Activated naive CD4-positive, alpha-beta T cell treated with anti-CD3 and anti-CD28 coated beads, Interleukin-2, amount 50 U/mL, for 24 hours (primary cell): ENCODE measurements around the gene MLX.
"Not testable (repeated sequence)": the region's sequence is repeated elsewhere in the genome, so short reads cannot be mapped to it uniquely, and the experiment has no call there.

ENCODE experiments used
- H3K27ac Mint-ChIP-seq: one replicate; pipeline ENCODE4 v1.8.0; 2021; ENCODE audit warnings: mild to moderate bottlenecking, mixed read lengths
- H3K27me3 Mint-ChIP-seq: one replicate; pipeline ENCODE4 v1.8.0; 2021; ENCODE audit warnings: mixed read lengths
- H3K36me3 Mint-ChIP-seq: one replicate; pipeline ENCODE4 v1.8.0; 2021; ENCODE audit warnings: mixed read lengths
- H3K4me1 Mint-ChIP-seq: one replicate; pipeline ENCODE4 v1.8.0; 2021; ENCODE audit warnings: mixed read lengths
- H3K4me3 Mint-ChIP-seq: one replicate; pipeline ENCODE4 v1.8.0; 2021; ENCODE audit warnings: mild to moderate bottlenecking, mixed read lengths
- H3K9me3 Mint-ChIP-seq: one replicate; pipeline ENCODE4 v1.8.0; 2021; ENCODE audit warnings: mixed read lengths

Gene MLX

DNA sequence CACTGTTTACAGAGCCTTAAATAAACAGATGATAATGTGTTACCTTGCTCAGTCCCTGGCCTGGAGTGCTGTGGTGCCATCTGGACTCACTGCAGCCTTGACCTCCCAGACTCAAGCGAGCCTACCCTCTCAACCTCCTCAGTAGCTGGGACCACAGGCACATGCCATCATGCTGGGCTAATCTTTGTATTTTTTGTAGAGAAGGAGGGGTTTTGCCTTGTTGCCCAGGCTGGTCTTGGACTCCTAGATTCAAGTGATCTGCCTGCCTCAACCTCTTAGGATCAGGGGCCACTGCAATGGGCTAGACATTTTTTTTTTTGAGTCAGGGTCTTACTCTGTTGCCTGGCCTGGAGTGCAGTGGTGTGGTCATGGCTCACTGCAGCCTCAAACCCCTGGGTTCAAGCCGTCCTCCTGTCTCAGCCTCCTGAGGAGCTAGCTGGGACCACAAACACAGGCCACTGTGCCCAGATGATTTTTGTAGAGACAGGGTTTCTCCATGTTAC lies 35.9 kb upstream of the MLX start:
- Mint-ChIP-seq H3K27me3 (no peaks in the 10 kb centered on the region), H3K9me3 (no peaks in the 10 kb centered on the region), H3K4me3 (peak overlapping the region; percentile 52)

DNA sequence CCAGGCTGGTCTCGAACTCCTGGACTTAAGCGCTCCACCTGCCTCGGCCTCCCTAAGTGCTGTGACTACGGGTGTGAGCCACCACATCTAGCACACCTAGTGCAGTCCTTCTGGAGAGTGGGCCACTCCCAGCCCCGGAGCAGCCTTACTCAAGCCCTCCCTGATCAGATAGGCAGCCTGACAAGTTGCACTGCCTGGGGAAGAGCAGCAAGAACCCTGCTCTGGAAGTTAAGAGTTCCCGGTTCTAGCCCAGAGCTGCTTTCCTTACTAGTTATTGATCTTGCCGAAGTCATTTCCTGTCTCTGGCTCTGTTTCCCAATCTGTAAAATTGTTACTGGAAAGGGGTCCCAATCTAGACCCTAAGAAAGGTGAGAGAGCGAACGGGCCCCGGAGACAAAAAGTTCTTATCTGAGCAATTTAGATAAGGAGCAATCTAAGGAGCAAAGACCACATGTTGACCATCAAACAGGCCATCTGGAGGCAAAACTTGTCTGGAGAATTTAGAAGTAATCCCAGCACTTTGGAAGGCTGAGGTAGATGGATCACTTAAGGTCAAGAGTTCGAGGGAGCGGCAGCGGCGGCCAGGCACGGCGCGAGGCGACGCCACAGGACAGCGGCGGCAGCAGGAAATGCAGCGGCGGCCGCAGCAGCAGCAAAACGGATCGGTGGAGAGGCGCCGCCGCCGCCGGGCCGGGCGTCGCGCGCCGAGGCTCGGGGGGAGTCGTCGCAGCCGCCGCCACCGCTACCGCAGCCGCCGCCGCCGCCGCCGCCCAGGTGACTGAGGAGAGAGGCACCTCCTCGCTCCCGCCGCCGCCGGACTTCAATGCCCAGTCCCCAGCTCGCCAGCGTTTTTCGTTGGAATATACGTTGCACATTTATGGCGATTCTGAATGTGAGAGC lies 35.2 kb upstream of the MLX start:
- Mint-ChIP-seq H3K9me3 (no peaks in the 10 kb centered on the region), H3K4me3 (peak overlapping the region; percentile 86), H3K36me3 (no peaks in the 10 kb centered on the region), H3K4me1 (peaks cover 51% of the 10 kb centered on the region), H3K27me3 (no peaks in the 10 kb centered on the region), H3K27ac (peak overlapping the region; percentile 18)

More for the DNA sequence above, 35.9 kb upstream of the MLX start:
- Mint-ChIP-seq H3K36me3 (no peaks in the 10 kb centered on the region), H3K27ac (no peak overlapping the region), H3K4me1 (peaks cover 49% of the 10 kb centered on the region)

DNA sequence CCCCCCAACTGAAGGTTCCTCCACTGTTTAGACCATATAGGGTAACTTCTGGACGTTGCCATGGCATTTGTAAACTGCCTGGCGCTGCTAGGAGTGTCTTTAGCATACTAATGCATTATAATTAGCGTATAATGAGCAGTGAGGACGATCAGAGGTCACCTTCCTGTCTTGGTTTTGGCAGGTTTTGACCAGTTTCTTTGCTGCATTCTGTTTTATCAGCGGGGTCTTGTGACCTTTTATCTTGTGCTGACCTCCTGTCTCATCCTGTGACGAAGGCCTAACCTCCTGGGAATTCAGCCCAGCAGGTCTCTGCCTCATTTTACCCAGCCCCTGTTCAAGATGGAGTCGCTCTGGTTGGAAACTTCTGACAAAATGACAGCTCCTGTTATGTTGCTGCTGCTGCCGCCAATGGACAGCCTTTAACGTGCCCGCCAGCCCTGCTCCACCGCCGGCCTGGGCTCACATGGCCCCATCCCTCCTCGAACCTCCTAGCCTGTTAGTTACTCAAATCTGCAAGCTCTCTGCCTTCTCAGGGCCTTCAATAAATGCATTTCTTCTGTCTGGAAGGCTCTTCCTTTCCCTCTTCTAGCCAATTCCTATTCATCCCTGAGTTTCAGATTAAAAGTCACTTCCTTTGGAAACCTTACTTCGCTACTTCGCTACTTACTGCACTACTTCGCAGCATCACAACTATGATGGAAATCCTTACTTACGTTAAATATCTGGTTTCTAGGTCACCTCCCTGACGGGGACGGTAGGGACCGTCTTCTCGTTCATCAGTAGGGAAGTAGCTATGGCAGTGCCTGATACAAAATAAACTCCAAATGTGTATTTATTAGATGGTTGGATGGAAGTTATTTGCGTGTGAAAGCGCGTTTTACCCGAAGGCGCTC lies 31.5 kb upstream of the MLX start:
- peak overlapping the region; percentile 79 for H3K27ac Mint-ChIP-seq
- H3K4me3 Mint-ChIP-seq, result peak overlapping the region; percentile 88
- no peaks in the 10 kb centered on the region for H3K9me3 Mint-ChIP-seq
- H3K27me3 Mint-ChIP-seq, result no peaks in the 10 kb centered on the region
- H3K4me1 Mint-ChIP-seq, result peaks cover 45% of the 10 kb centered on the region
- H3K36me3 Mint-ChIP-seq, result peaks cover 3% of the 10 kb centered on the region

DNA sequence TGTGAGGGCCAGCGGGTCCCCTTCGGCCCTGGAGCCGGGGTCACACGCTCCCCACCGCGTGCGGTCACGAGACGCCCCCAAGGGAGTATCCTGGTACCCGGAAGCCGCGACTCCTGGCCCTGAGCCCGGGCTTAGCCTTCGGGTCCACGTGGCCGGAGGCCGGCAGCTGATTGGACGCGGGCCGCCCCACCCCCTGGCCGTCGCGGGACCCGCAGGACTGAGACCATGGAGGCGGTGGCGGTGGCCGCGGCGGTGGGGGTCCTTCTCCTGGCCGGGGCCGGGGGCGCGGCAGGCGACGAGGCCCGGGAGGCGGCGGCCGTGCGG lies 30.9 kb upstream of the MLX start, which contains the start of gene NAGLU:
NAGLU (plus strand) TSS at position 194 of the 324 bp plus-strand sequence; CDS start at position 226, 32 bp downstream.
- peaks cover 45% of the 10 kb centered on the region for H3K4me1 Mint-ChIP-seq
- H3K9me3 Mint-ChIP-seq, result no peaks in the 10 kb centered on the region
- peak within 1 kb of the TSS; percentile 81 for H3K27ac Mint-ChIP-seq
- peak within 1 kb of the TSS; percentile 88 for H3K4me3 Mint-ChIP-seq
- peaks cover 3% of the 10 kb centered on the region for H3K36me3 Mint-ChIP-seq
- no peaks in the 10 kb centered on the region for H3K27me3 Mint-ChIP-seq

DNA sequence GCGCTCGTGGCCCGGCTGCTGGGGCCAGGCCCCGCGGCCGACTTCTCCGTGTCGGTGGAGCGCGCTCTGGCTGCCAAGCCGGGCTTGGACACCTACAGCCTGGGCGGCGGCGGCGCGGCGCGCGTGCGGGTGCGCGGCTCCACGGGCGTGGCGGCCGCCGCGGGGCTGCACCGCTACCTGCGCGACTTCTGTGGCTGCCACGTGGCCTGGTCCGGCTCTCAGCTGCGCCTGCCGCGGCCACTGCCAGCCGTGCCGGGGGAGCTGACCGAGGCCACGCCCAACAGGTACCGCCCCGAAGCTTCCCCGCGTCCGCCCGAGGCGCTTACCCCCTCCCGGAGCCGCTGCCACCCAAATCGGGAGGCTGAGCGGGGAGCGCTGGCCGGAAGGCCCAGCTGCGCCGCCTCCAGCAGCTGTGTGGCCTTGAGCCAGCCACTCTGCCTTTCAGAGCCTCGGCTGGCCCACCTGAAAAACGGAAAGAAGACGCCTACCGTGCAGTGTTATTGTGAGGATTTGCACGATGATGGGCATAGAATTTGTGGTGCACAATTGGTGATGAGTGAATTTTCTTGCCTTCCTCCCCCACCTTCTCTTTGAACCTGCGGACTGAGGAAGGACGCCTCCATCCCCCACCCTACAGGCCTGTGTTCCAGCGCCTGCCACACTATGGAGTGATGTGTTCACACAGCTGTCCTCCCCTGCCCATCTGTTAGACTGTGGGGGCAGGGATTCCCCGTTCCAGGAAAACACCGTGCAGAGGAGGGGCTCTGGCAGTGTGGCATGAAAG lies 30.3 kb upstream of the MLX start:
- Mint-ChIP-seq H3K4me1 (peaks cover 45% of the 10 kb centered on the region), H3K27ac (peak overlapping the region; percentile 81), H3K27me3 (no peaks in the 10 kb centered on the region), H3K4me3 (peak overlapping the region; percentile 87), H3K9me3 (no peaks in the 10 kb centered on the region), H3K36me3 (peaks cover 3% of the 10 kb centered on the region)

DNA sequence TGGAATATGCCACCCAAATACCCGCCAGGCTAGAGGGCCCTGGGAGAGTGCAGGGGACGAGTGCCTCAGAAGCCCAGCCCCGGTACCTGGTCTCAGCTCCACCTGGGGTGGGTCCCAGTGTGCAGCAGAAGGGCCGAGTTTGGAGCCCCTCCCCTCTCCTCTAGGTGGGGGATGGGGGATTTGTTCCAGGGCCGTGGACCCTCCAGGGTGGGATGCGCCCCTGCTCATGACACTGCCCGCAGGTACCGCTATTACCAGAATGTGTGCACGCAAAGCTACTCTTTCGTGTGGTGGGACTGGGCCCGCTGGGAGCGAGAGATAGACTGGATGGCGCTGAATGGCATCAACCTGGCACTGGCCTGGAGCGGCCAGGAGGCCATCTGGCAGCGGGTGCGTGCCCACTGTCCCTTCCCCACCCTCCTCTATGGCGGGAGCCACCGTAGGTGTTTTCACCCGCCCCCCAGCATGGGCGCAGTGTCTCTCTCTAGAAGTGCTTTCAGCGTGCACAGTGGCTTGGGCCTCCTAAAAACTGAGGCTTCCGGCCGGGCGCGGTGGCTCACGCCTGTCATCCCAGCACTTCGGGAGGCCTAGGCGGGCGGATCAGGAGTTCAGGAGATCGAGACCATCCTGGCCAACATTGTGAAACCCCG lies 29.6 kb upstream of the MLX start:
- H3K36me3 Mint-ChIP-seq, result peaks cover 3% of the 10 kb centered on the region
- H3K9me3 Mint-ChIP-seq, result no peaks in the 10 kb centered on the region
- H3K4me3 Mint-ChIP-seq, result peak overlapping the region; percentile 87
- peaks cover 43% of the 10 kb centered on the region for H3K4me1 Mint-ChIP-seq
- H3K27ac Mint-ChIP-seq, result no peak overlapping the region
- H3K27me3 Mint-ChIP-seq, result no peaks in the 10 kb centered on the region

DNA sequence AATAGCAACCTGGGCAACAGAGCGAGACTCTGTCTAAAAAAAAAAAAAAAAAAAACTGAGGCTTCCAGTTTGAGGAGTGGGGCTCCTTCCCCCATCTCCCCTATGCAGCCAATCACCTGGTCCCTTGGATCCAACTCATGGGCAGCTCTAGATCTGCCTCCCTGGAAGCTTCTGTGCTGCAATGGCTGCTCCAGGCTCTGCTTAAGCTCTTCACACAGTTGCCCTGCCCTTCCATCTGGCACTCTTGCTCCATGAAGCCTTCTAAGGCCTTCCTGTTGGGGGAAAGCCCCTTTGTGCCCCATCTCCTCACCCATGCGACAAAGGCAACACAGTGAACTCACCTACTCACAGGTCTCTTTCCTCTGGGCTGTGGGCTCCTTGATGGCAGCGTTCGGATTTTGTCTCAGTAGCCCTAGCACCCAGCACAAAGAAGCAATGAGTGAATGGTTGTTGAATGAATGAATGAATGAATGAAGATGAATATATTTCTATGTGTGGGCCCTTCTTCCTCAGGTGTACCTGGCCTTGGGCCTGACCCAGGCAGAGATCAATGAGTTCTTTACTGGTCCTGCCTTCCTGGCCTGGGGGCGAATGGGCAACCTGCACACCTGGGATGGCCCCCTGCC lies 29.0 kb upstream of the MLX start:
- Mint-ChIP-seq H3K4me3 (peak overlapping the region; percentile 72), H3K4me1 (peaks cover 43% of the 10 kb centered on the region), H3K27ac (no peak overlapping the region), H3K27me3 (no peaks in the 10 kb centered on the region), H3K9me3 (no peaks in the 10 kb centered on the region), H3K36me3 (peaks cover 3% of the 10 kb centered on the region)

DNA sequence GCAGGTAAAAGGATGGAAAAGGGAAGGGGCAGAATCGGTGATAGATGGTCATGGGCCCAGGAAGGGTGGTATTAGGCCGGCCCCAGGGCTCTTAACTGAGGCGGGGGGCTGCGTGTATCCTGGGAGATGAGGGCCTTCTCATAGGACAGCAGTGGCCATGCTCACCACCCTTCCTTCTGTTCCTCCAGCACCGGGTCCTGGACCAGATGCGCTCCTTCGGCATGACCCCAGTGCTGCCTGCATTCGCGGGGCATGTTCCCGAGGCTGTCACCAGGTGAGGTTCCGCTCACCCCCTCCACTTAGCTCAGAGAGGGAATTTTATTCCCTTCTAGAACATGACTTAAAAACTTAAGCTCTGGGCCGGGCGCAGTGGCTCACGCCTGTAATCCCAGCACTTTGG lies 28.4 kb upstream of the MLX start:
- Mint-ChIP-seq H3K27ac (no peak overlapping the region), H3K4me1 (peaks cover 41% of the 10 kb centered on the region), H3K27me3 (no peaks in the 10 kb centered on the region), H3K4me3 (no peak overlapping the region), H3K36me3 (peaks cover 3% of the 10 kb centered on the region), H3K9me3 (no peaks in the 10 kb centered on the region)

DNA sequence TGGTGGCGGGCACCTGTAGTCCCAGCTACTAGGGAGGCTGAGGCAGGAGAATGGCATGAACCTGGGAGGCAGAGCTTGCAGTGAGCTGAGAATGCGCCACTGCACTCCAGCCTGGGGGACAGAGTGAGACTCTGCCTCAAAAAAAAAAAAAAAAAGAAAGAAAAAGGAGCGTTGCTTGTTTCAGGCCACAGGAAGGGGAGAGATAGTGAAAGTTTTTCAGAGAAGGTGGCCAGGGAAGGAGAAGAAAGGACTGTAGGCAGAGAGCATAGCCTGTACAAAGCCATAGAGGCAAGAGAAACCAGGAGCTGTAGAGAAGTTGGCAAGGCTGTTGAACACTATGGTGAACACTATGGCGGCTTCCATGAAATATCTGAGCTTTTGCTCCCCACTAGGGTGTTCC lies 26.3 kb upstream of the MLX start:
- not testable (repeated sequence) for H3K9me3 Mint-ChIP-seq, H3K36me3 Mint-ChIP-seq, H3K27me3 Mint-ChIP-seq, H3K4me3 Mint-ChIP-seq, H3K27ac Mint-ChIP-seq
- H3K4me1 Mint-ChIP-seq, result peaks cover 35% of the 10 kb centered on the region

DNA sequence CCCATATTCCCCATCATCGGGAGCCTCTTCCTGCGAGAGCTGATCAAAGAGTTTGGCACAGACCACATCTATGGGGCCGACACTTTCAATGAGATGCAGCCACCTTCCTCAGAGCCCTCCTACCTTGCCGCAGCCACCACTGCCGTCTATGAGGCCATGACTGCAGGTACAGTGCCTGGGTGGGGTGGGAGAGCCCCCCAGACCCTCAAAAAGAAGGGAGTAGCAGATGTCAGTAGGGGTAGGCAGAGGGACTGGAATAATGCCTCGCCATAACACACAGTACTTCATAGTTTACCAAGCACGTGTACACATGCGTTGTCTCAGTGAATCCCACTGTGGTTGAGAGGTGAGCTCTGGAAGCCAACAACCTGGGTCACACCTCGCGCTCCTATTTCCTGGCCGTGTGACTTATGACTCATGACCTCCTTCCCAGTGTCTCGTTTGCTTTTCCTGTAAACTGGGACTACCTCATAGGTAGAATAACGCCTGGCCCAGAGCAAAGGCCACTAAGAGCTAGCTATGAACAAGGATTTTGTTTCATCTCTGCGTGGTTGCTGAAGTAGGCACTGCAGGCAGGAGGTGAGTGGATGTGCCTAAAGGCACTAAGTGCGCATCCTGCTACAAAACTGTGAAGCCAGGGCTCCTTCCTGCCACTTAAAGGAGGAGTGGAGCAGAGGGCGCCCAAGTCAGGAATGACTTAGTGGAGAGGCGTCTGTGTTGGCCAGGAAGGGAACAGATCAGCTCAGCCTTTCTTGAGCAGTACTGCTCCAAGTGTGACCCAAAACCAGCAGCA lies 25.7 kb upstream of the MLX start:
- peak overlapping the region; percentile 62 for H3K27ac Mint-ChIP-seq
- H3K36me3 Mint-ChIP-seq, result peaks cover 3% of the 10 kb centered on the region
- H3K27me3 Mint-ChIP-seq, result no peaks in the 10 kb centered on the region
- no peaks in the 10 kb centered on the region for H3K9me3 Mint-ChIP-seq
- H3K4me3 Mint-ChIP-seq, result peak overlapping the region; percentile 62
- H3K4me1 Mint-ChIP-seq, result peaks cover 31% of the 10 kb centered on the region

DNA sequence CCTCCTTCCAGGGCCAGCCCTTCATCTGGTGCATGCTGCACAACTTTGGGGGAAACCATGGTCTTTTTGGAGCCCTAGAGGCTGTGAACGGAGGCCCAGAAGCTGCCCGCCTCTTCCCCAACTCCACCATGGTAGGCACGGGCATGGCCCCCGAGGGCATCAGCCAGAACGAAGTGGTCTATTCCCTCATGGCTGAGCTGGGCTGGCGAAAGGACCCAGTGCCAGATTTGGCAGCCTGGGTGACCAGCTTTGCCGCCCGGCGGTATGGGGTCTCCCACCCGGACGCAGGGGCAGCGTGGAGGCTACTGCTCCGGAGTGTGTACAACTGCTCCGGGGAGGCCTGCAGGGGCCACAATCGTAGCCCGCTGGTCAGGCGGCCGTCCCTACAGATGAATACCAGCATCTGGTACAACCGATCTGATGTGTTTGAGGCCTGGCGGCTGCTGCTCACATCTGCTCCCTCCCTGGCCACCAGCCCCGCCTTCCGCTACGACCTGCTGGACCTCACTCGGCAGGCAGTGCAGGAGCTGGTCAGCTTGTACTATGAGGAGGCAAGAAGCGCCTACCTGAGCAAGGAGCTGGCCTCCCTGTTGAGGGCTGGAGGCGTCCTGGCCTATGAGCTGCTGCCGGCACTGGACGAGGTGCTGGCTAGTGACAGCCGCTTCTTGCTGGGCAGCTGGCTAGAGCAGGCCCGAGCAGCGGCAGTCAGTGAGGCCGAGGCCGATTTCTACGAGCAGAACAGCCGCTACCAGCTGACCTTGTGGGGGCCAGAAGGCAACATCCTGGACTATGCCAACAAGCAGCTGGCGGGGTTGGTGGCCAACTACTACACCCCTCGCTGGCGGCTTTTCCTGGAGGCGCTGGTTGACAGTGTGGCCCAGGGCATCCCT lies 23.5 kb upstream of the MLX start:
- no peaks in the 10 kb centered on the region for H3K27me3 Mint-ChIP-seq
- H3K4me1 Mint-ChIP-seq, result peaks cover 18% of the 10 kb centered on the region
- peaks cover 3% of the 10 kb centered on the region for H3K36me3 Mint-ChIP-seq
- H3K9me3 Mint-ChIP-seq, result no peaks in the 10 kb centered on the region
- no peak overlapping the region for H3K27ac Mint-ChIP-seq
- H3K4me3 Mint-ChIP-seq, result no peak overlapping the region

DNA sequence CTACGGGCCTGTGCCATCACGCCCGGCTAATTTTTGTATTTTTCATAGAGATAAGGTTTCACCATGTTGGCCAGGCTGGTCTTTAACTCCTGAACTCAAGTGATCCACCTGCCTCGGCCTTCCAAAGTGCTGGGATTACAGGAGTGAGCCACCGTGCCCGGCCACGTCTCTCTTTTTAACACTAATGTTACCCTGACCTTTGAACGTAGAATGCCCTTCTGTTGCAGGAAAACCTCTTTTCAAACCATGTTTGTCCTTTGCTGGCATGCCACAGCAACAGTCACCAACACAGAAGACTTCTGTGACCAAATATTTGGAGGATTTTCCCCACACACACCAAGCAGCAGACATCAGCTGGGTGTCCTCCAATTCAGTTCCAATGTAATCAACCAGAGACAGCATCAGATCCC lies 22.0 kb upstream of the MLX start:
- Mint-ChIP-seq H3K4me3 (no peak overlapping the region), H3K27ac (no peak overlapping the region), H3K27me3 (no peaks in the 10 kb centered on the region), H3K9me3 (no peaks in the 10 kb centered on the region), H3K36me3 (no peaks in the 10 kb centered on the region), H3K4me1 (peaks cover 18% of the 10 kb centered on the region)
